Hepatocyte (in vitro differentiated cells): ENCODE measurements around the gene TM4SF5. TPM values are rescaled to one million over a fixed set of nuclear protein-coding genes. Genes with fewer than 3 reads are reported as not detected.

Source experiments
- DNase-seq: peaks from one replicate; pipeline ENCODE4 v3.0.0-alpha.2; 2016; ENCODE audit warnings: low spot score
- H2AFZ ChIP-seq: fragments of 200-600 bp; sonication (generic); 2 replicates; pipeline ENCODE4 v1.6.0; 2016; ENCODE audit warnings: antibody characterized with exemption, mild to moderate bottlenecking
- H3K27ac ChIP-seq: fragments of 200-600 bp; sonication (generic); 2 replicates; pipeline ENCODE4 v1.5.1; 2016; ENCODE audit warnings: mild to moderate bottlenecking
- H3K27me3 ChIP-seq: fragments of 200-600 bp; sonication (generic); 2 replicates; pipeline ENCODE4 v1.6.1; 2016
- H3K36me3 ChIP-seq: fragments of 200-600 bp; sonication (generic); replicated peaks from 2 replicates; pipeline ENCODE4 v1.5.1; 2016; ENCODE audit warnings: low read depth; ENCODE audit not compliant: insufficient read depth
- H3K4me1 ChIP-seq: fragments of 200-600 bp; sonication (generic); 2 replicates; pipeline ENCODE4 v1.5.1; 2016; ENCODE audit warnings: mild to moderate bottlenecking, moderate library complexity; ENCODE audit not compliant: insufficient read depth
- H3K4me2 ChIP-seq: fragments of 200-600 bp; sonication (generic); 2 replicates; pipeline ENCODE4 v1.6.0; 2016
- H3K4me3 ChIP-seq: fragments of 200-600 bp; sonication (generic); 2 replicates; pipeline ENCODE4 v1.5.1; 2016; ENCODE audit warnings: mild to moderate bottlenecking
- H3K79me2 ChIP-seq: fragments of 200-600 bp; sonication (generic); 2 replicates; pipeline ENCODE4 v1.6.0; 2017; ENCODE audit warnings: mild to moderate bottlenecking
- H3K9me2 ChIP-seq: fragments of 200-600 bp; sonication (generic); replicated peaks from 2 replicates; pipeline ENCODE4 v1.6.0; 2017; ENCODE audit warnings: mild to moderate bottlenecking; ENCODE audit not compliant: insufficient read depth
- H3K9me3 ChIP-seq: fragments of 200-600 bp; sonication (generic); 2 replicates; pipeline ENCODE4 v1.5.1; 2016; ENCODE audit warnings: low read depth, mild to moderate bottlenecking
- H4K20me1 ChIP-seq: fragments of 200-600 bp; sonication (generic); 2 replicates; pipeline ENCODE4 v1.6.0; 2016; ENCODE audit warnings: mild to moderate bottlenecking; ENCODE audit not compliant: insufficient read depth, poor library complexity, severe bottlenecking
- EZH2 ChIP-seq: fragments of 200-600 bp; sonication (generic); IDR thresholded peaks from 2 replicates; pipeline ENCODE4 v1.6.1; 2016; ENCODE audit warnings: antibody characterized with exemption, mild to moderate bottlenecking, borderline replicate concordance
- EZH2phosphoT487 ChIP-seq: fragments of 200-600 bp; sonication (generic); IDR thresholded peaks from one replicate; pipeline ENCODE4 v1.6.1; 2018; ENCODE audit warnings: antibody characterized with exemption, mild to moderate bottlenecking, low read depth, moderate library complexity; ENCODE audit not compliant: unreplicated experiment, severe bottlenecking
- WGBS: methylation state at CpG from one replicate; pipeline ENCODE4 v1.1.6; 2016; ENCODE audit warnings: low lambda C conversion rate; ENCODE audit errors: missing lambda C conversion rate; 5-methylcytosine and 5-hydroxymethylcytosine counted together
- polyA plus RNA-seq: library from polyadenylated mRNA; unstranded; fragments of >200 nt; fragmentation: Nextera tagmentation; extraction: Ambion mirVana; gene quantifications from 2 replicates; pipeline ENCODE4 v1.2.1, GENCODE V29; 2016
- total RNA-seq: library from RNA; depleted of rRNA; stranded (reverse); fragments of >200 nt; gene quantifications from 2 replicates; pipeline ENCODE4 v1.2.3, GENCODE V29; 2014
- TF ChIP-seq, protein P1 (sequence below): fragments of 200-600 bp; sonication (generic); IDR thresholded peaks from 2 replicates; pipeline ENCODE4 v1.5.1; 2016; ENCODE audit warnings: antibody characterized with exemption, mild to moderate bottlenecking; ENCODE audit not compliant: poor library complexity

The TM4SF5 gene
- total and polyA plus RNA-seq, 2 experiments from 2014 or later, result 20.8 to 54.0 TPM

GRCh38 chr17:4789951-4790704 is 18.4 kb downstream of the TM4SF5 start:
- whole genome bisulfite sequencing, result 3% methylated on average over 70 of the region's 91 CpGs
- no peaks in the 10 kb centered on the region for H3K27me3 ChIP-seq

DNA sequence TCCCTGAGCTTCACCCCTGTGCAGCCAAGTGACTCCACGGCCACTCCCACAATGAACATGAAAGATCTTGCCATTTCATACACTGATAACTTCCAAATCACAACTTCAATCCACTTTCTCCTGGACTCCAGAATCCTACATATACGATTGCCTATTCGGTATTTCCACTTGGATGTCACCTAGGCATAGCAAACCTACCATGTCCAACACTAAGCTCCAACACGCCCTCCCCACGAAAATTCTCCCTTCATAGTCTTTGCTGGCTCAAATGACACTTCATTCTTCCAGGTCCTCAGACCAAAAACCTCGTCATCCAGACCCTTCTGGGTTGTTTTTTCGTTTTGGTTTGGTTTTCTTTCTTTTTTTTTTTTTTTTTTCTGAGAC is 19.0 kb downstream of the TM4SF5 start:
- Histone ChIP-seq H2AFZ (peak overlapping the region; percentile 87), H3K36me3 (no peaks in the 10 kb centered on the region), H3K79me2 (peaks cover 11% of the 10 kb centered on the region), H3K4me2 (peak overlapping the region; percentile 92), H3K4me1 (peaks cover 21% of the 10 kb centered on the region), H3K4me3 (peak overlapping the region; percentile 99), H3K9me3 (no peaks in the 10 kb centered on the region), H3K9me2 (no peaks in the 10 kb centered on the region), H3K27ac (peak overlapping the region; percentile 99), H4K20me1 (no peaks in the 10 kb centered on the region), H3K27me3 (no peaks in the 10 kb centered on the region)
- TF ChIP-seq EZH2 (no peak), EZH2phosphoT487 (no peak)
- TF ChIP-seq, protein P1, sequence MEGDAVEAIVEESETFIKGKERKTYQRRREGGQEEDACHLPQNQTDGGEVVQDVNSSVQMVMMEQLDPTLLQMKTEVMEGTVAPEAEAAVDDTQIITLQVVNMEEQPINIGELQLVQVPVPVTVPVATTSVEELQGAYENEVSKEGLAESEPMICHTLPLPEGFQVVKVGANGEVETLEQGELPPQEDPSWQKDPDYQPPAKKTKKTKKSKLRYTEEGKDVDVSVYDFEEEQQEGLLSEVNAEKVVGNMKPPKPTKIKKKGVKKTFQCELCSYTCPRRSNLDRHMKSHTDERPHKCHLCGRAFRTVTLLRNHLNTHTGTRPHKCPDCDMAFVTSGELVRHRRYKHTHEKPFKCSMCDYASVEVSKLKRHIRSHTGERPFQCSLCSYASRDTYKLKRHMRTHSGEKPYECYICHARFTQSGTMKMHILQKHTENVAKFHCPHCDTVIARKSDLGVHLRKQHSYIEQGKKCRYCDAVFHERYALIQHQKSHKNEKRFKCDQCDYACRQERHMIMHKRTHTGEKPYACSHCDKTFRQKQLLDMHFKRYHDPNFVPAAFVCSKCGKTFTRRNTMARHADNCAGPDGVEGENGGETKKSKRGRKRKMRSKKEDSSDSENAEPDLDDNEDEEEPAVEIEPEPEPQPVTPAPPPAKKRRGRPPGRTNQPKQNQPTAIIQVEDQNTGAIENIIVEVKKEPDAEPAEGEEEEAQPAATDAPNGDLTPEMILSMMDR, result no peak
- WGBS, result 58% methylated on average over 7 of the region's 7 CpGs
- no peak for DNase-seq

More at GRCh38 chr17:4789951-4790704, 18.4 kb downstream of the TM4SF5 start:
- Histone ChIP-seq H3K27ac (peak overlapping the region; percentile 99), H4K20me1 (no peaks in the 10 kb centered on the region), H3K4me1 (peaks cover 21% of the 10 kb centered on the region), H2AFZ (peak overlapping the region; percentile 87), H3K4me2 (peak overlapping the region; percentile 92), H3K79me2 (peaks cover 11% of the 10 kb centered on the region), H3K9me3 (no peaks in the 10 kb centered on the region), H3K4me3 (peak overlapping the region; percentile 99), H3K36me3 (no peaks in the 10 kb centered on the region), H3K9me2 (no peaks in the 10 kb centered on the region)
- TF ChIP-seq, protein P1, result peak; percentile 59
- TF ChIP-seq EZH2phosphoT487 (no peak), EZH2 (no peak)
- DNase-seq, result peak; percentile 94

DNA sequence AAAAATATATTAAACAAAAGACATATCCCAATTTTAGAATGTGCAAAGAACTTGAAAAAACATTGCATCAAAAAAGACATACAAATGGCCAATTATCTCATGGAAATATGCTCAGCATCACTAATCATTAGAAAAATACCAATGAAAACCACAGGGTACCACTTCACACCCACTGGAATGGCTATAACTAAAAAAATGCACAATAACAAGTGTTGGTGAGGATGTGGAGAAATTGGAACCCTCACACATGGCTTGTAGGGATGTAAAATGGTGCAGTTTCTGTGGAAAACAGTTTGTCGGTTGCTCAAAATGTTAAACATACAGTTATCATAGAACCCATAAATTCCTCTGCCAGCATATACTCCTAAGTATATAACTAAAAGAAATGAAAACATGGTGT is 23.5 kb downstream of the TM4SF5 start:
- H3K79me2 ChIP-seq, result peaks cover 16% of the 10 kb centered on the region
- H3K9me2 ChIP-seq, result no peaks in the 10 kb centered on the region
- peak overlapping the region; percentile 90 for H2AFZ ChIP-seq
- H3K27ac ChIP-seq, result peak overlapping the region; percentile 84
- TF ChIP-seq EZH2phosphoT487 (no peak), EZH2 (no peak)
- TF ChIP-seq, protein P1, result no peak
- 96% methylated on average over 1 of the region's 1 CpG for WGBS
- no peaks in the 10 kb centered on the region for H3K27me3 ChIP-seq
- peaks cover 7% of the 10 kb centered on the region for H3K4me1 ChIP-seq
- H4K20me1 ChIP-seq, result no peaks in the 10 kb centered on the region
- H3K36me3 ChIP-seq, result no peaks in the 10 kb centered on the region
- no peak for DNase-seq
- H3K4me3 ChIP-seq, result no peak overlapping the region
- no peaks in the 10 kb centered on the region for H3K9me3 ChIP-seq
- peak overlapping the region; percentile 69 for H3K4me2 ChIP-seq
